ENCODE measurements around the gene SYT9.

The SYT9 gene

GRCh38 chr11:7428196-7428595 lies 176.5 kb downstream of the SYT9 start:
- no peak for DNase-seq

GRCh38 chr11:7430496-7430895 lies 178.8 kb downstream of the SYT9 start:
- no peak for DNase-seq

GRCh38 chr11:7435176-7435575 lies 183.5 kb downstream of the SYT9 start:
- no peak for DNase-seq

GRCh38 chr11:7436146-7436545 lies 184.4 kb downstream of the SYT9 start:
- DNase-seq: no peak

- DNase-seq: no peak
Observed at GRCh38 chr11:7436657-7437056, 185.0 kb downstream of the SYT9 start.

- DNase-seq: no peak
Observed at GRCh38 chr11:7437696-7438095, 186.0 kb downstream of the SYT9 start.

- DNase-seq: no peak
Observed at GRCh38 chr11:7439746-7440320, 188.1 kb downstream of the SYT9 start.

GRCh38 chr11:7442588-7443215 lies 191.0 kb downstream of the SYT9 start:
- peak; percentile 68 for DNase-seq

GRCh38 chr11:7444091-7444981 lies 192.6 kb downstream of the SYT9 start:
- no peak for DNase-seq

GRCh38 chr11:7445564-7445963 lies 193.9 kb downstream of the SYT9 start:
- no peak for DNase-seq

- no peak for DNase-seq
Observed at GRCh38 chr11:7448201-7448600, 196.5 kb downstream of the SYT9 start.

- no peak for DNase-seq
Observed at GRCh38 chr11:7449211-7449840, 197.6 kb downstream of the SYT9 start.

- no peak for DNase-seq
Observed at GRCh38 chr11:7449841-7450214, 198.1 kb downstream of the SYT9 start.

GRCh38 chr11:7450836-7451235 lies 199.1 kb downstream of the SYT9 start:
- DNase-seq: no peak

- no peak for DNase-seq
Observed at GRCh38 chr11:7451520-7451919, 199.8 kb downstream of the SYT9 start.

- DNase-seq: no peak
Observed at GRCh38 chr11:7451952-7452494, 200.3 kb downstream of the SYT9 start.

- no peak for DNase-seq
Observed at GRCh38 chr11:7454854-7455253, 203.2 kb downstream of the SYT9 start.

GRCh38 chr11:7457211-7457610 lies 205.5 kb downstream of the SYT9 start:
- no peak for DNase-seq

GRCh38 chr11:7462706-7463105 lies 211.0 kb downstream of the SYT9 start:
- no peak for DNase-seq

GRCh38 chr11:7467652-7468051 lies 215.9 kb downstream of the SYT9 start:
- DNase-seq: no peak

- no peak for DNase-seq
Observed at GRCh38 chr11:7469351-7469865, 217.7 kb downstream of the SYT9 start.

- no peak for DNase-seq
Observed at GRCh38 chr11:7471071-7471470, 219.4 kb downstream of the SYT9 start.

GRCh38 chr11:7473717-7474116 lies 222.0 kb downstream of the SYT9 start:
- no peak for DNase-seq

All from stimulated activated CD4-positive, alpha-beta T cell treated with anti-CD3 and anti-CD28 coated beads, Interleukin-12 subunit alpha, Interleukin-12 subunit beta, amount 100 ng/mL, for 4 hours (primary cell).